ENCODE measurements around the gene CORO6.

Gene CORO6

DNA sequence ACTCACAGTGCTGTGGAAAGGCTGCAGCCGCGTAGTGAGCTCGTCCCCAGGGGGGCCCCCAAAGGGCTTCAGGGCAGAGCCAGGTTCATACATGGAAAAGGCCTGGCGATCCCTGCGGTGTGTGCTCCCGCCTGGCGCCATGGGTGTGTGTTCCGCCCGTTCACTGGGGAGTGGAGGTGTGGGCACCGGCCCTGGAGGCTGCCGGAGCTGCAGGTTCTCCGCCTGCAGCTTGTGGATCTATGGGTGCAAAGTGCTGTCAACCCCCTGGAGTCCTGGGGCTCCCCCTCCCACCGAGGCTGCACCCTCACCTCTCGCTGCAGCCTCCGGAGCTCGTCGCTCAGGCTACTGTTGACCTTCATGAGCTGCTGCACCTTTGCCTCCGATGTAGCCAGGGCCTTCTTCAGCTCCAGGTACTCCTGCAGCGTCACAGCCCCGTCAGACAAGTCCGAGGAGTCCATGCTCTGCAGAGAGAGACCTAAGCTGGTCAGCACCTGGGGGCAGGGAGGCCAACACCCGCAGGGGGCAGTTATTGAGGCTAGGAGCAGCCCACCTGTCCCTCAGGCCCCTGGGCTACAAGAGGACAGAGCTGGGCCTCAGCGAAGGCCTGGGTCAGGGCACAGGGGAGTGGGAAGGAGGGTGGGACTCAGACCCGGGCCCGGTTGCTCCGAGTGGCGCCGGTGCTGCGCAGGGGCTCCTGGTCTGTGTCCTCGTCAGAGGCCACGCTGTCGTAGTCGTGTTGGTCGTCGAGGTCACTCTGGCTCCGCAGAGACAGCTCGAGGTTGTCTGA lies 46.3 kb downstream of the CORO6 start:
- no peak for DNase-seq

DNA sequence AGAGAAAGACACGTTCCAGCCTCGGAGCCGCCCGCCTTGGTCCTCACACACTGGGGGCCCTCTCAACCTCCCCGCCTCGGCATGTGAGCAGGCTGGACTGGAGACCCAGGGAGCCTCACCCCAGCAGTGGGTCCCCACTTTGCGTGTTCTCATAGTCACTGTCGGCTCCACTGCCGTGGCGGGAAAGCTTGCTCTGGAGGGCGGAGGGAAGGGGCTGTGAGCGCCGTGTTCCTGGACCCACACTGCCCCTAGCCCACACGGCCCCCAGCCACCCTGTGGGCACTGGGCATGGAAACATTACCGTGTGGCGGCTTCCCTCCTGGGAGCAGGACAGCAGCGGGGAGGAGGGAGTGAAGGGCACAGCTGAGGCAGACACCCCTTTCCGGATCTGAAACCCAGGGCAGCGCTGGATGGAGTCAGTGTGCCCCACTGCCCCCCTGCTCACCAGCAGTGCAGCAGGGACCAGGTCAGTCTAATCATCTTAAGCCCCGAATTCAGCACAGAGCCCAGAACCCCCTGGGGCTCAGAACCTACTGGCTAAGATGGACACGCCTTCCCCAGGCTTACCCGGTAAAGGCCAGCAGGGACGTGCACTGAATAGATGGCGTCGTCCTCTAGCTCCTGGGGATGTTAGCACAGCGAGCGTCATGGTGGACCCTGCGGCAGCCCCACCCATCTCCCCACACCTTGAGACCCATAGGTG lies 47.0 kb downstream of the CORO6 start:
- no peak for DNase-seq

DNA sequence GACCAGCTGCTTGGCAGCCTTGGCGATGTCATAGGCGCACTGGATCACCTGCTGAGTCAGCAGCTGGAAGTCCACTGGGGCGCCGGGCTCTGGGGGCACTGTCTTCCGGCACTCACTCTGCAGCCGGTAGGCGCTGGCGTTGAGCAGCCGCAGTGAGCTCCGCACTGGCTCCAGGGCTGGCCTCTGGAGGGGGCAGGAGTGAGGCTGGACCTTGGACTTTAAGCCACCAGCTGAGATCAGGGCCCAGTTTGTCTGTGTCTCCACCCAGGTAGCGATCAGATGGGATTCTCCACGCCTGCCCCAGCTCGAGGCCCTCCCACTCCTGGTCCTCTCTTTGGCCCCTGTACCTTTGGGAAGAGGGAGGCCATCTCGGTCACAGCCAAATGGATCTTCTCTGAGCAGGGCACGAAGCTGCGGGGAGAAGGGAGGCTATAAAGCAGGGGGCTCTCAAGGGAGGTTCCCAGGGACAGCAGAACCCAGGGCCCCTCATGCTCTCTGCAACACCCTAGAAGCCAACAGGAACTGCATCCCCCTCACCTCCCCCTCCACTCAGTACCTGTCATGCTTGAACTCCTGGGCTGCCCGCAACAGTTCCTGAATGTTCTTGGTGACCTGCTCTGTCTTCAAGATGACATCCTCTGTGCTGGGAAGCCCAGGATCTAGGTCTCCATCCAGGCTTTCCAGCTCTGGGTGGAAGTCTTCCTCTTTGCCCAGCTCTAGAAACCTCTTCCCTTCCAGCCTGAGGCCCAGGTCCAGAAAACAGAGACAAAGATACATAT lies 47.8 kb downstream of the CORO6 start:
- no peak for DNase-seq

DNA sequence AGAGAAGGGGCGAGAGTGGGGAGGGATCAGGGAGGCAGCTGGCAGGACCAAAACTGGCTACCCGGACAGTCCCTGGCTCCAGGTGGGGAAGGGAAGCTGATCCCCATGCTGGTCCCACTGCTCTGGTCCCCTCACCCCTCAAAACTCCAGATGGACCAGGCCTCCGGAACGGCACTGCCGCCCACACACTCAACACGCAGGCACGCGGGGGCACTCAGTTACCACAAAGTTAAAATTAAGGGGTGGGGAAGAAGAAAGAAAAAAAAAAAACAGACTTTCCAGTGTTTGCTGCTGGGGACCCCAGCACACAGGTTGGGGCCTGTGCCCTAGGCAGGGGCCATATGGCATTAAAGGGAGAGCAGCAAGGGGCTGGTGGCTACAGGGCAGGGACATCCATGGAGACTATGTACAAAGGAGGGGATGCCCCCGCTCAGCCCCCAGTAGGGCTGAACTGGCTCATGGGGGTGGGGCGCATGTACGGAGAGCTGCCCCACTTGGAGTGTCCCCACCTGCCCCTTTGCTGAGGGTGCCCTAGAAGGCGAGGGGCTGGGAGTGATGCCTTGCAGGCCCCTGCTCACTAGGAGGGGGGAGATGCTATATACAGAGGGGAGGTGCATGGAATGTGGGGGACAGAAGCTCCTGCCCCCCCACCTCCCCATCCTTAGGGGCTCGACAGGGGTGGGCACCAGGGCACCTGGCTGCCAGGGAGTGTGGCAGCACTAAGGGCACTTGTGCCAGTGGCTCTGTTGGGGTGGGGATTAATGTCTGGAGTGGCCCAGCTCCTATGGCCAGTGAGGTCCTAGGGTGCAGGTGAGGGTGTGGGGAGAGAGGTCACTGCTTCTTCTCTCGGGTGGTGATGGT lies 48.6 kb downstream of the CORO6 start:
- DNase-seq: no peak

DNA sequence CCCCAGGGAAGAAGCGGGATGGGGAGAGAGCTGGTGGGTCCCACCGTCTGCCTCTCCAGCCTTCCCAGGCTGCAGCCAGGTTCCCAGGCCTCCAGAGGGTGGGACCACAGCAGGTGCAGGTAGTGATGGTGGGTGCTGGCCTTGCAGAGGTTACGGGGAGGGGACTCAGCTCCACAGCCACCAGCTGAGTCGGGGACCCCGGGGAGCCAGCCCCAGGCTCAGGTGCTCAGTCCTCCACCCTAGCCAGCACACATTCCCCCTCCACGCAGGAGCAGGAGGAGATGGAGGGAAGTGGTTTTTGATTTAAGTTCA lies 49.2 kb downstream of the CORO6 start:
- no peak for DNase-seq

DNA sequence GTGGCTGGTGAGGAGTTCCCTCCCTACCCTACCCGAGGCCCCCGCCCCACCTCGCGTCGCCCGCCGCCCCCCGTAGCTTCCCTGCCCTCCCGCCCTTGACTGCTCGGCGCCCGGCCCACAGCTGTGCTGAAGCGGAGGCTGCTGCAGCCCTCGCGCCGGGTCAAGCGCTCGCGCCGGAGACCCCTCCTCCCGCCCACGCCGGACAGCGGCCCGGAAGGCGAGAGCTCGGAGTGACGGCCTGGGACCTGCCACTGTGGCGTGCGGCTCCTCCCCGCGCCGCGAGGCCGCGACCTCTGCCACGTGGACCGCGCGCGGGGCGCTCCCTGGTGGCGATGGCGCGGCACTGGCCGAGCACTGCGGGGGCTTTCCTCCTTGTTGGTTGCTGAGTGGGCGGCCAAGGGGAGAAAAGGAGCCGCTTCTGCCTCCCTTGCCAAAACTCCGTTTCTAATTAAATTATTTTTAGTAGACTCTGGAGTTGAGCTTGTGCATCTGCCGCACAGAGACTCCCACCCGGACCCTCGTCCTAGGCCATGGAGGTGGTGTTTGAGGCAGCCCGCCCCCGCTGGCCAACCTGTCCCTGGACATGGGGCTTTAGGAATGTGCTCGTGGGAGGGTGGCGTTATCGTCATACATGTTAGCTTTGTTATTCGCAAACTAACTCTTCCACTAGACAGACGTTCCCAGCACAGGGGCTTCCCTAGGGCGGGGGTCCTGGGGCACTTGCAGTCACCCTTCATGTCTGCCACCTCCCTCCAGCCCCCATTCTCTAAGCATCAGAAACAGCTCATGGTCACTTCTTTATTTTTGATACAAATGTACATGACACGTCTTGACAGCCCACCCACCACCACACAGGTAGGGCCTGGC lies 49.8 kb downstream of the CORO6 start:
- DNase-seq: peak; percentile 36

DNA sequence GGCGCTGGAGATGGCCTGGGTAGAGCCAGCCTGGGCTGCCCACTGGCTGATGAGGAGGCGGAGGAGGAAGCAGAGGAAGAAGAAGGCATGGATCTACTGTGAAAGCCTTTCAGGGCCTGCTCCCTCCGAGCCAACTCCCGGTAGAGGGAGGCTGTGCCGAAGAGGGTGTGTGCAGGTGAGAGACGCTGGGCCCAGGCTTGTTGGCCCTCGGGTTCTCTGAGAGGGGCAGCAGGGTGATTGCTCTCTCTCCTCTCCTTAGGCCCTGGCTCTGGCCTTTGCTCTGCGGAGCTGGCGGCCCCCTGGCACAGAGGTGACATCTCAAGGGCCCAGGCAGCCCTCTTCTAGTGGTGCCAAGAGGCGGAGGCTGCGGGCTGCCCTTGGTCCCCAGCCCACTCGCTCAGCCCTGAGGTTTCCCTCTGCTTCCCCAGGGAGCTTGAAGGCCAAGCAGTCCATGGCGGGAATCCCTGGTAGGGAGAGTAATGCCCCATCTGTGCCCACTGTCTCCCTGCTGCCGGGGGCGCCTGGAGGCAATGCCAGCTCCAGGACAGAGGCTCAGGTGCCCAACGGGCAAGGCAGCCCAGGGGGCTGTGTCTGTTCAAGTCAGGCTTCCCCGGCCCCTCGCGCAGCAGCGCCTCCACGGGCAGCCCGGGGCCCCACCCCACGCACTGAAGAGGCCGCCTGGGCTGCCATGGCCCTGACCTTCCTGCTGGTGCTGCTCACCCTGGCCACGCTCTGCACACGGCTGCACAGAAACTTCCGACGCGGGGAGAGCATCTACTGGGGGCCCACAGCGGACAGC lies 50.6 kb downstream of the CORO6 start:
- no peak for DNase-seq

DNA sequence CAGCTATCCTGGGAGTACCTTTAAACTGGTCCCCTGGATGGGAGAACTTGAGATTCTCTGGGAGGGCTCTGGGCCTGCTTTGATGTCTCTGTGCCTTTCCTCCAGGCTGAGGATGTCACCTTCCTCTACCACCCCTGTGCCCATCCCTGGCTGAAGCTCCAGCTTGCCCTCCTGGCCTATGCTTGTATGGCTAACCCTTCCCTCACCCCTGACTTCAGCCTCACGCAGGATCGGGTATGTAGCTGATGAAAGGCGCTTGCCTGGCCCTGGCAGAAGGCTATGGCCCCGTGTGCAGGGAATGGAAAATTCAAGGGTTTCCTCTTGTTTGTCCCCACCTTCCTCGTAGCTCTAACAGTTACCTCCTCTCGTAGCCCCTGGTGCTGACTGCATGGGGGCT lies 51.2 kb downstream of the CORO6 start:
- DNase-seq: no peak

DNA sequence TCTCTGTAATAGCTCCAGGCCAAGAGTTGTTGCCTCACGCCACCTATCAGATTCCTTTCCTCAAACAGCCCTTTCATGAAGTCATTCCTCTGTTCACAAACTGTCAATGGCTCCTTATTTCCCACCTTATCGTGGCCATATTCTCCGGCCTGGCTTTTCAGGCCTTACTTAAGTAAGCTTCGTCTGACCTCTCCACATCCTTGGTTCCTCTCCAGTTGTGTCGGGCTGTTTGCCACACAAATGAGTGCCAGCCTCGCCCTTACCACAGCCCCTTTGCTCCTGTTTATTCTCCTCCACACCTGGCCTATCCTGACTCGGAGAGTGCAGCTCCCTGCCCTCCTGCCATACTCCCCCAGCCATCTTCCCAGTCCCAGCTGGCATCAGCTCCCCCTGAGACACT lies 52.2 kb downstream of the CORO6 start:
- DNase-seq: no peak

DNA sequence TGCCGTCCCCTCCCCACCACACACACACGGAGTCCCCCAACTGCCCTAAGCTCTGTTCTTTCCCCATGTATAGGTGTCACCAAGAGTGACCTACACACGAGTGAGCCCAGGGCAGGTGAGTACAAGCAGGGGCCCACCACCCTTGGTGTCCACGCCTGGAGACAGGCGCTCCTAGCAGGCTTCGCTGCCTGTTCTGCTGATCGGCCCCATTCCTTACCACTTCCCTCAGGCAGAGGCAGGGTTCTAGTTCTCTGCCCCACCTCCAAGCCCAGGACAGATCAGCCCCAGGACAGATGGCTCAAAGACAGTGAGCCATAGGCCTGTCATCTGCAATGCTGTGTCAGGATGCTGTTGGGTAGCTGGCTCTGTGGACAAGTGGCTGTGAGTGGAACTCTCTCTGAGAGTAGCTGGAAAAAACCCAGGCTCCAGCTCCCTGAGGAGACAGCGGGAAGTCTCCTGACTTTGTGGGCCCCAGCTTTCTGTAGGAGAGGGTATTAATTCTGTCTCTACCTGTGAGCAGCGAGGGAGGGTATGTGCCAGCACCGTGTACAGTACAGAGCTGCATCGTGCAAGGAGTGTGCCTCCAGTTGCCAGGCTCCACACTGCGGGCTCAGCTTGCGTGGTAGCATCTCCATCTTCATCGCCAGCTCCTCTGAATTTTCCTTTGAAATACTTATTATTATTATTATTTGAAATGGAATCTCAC lies 53.3 kb downstream of the CORO6 start:
- DNase-seq: no peak

DNA sequence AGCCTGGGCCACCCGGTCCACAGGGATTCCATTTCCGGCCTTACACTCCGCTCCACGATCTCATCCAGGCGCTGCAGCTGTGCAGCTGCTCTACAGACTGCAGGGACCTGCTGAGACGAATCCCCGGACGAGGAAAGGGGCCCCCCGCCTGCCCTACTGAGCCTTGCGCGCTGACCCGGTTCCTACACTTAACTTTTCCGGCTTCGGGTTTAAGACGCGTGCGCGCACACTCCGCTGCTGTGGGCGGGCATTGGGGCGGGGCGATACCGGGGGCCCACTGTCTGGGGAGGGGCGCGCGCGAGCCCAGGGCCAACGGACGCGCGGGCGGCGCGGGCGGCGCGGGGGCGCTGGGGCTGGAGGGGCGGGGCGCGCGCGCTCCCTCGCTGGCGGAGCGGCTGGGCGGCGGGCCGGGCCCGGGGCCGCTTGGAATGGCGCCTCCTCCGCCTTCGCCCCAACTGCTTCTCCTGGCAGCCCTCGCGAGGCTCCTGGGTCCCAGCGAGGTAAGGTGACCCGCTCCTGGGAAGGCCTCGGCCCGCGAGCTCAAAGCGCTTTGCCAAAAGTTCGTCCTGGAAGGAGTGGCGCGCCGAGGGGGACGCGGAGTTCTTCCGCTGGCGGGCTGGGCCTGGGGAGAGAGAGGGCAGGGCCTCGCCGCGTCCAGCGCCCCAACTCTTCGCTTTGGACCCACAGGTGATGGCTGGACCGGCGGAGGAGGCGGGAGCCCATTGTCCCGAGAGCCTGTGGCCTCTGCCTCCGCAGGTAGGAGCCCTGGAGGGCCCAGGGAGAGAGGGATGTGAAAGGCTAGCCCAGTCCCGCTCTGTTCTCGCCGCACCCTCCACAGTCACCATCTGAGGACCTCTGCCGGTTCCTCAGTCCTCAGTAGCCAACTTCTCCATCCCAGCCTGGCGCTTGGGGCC lies 54.1 kb downstream of the CORO6 start, which contains the start of gene TP53I13:
TSS of gene TP53I13 (plus strand) at position 371 of the 914 bp plus-strand sequence. CDS start at position 429, 58 bp downstream.
- peak; percentile 85 for DNase-seq

DNA sequence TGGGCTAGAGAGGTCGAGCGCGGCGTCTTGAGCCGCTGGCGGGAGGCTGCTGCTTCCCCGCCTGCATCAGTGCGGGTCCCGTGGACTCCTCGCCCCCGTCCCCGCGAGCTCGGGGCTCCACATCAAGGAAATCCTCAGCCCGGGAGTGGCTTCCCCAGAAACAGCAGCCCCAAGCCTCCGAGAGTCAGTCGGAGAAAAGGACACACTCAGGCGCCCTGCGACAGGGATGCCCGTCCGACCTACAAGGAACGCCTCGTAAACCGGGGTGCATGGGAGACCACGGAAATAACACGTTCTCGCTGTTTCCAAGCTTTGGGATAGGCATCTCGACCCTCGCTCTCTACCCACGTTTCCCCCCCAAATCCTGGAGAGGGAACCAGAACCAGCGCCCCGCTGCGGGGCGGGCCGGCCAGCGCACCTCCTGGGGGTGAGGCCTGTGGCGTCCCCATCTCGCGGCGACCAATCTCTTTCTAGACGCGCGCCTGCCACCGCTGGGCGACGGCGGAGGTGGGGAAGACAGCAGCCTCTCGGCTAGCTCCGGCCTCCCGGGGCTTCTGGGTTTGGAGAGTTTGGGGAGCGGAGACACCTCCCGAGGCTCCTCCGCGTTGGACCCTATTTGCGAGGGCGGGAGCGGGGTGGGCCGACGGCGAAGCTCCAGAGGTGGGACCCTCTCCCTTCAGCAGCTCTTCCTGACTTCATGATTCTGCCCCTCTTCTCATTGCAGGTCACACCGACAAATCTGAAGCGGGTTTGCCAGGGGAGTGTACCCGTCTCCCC lies 55.0 kb downstream of the CORO6 start:
- peak; percentile 64 for DNase-seq

DNA sequence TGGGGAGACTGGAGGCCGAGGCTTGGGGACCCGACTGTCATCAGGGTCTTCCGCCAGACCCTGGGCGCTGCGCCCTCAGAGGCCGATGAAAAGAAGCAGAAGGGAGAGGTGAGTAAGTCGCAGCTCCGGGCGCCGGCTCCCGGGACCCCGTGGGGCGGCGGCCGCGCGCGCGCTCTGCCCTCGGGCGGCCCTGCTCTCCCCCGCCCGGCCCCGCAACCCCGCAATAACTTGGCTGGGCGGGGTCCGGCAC lies 55.5 kb downstream of the CORO6 start:
- no peak for DNase-seq

DNA sequence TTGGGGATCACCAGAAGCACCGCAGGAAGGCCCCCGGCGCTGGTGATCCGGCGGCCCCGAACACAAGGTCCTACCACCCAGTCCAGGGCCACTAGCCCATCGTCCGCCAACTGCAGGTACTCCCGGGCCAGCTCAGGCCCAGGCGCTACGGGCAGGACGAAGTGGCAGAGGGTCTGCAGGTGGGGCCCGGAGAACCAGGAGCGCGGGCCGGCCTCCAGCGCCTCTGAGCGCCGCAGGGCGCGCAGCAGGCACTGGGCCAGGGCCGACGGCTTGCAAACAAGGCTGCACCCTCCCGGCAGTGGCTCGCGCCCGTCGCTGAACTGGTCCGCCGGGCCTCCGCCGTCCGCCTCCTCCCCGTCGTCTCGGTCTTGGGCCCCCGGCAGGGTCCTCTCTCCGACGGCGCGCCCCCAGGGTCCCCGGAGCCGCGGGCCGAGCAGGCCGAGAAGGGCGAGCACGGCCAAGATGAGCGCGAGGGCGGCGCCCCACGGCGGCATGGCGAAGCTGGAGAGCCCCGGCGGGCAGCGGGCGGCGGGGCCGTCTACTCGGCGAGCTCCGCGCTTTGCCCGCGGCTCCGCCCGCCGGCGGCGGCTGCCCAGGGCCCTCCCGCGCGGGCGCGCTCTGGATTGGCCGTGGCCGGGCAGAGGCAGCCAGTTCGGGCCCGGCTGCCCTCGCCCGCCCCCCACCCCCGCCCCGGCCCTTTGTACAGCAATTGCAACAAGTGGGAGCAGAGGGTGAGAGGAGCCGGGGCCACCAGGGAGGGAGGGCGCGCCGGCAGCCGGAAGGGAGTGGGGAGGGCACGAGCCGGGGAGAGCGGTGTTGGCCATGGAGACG lies 56.0 kb downstream of the CORO6 start, which contains the start of gene ABHD15:
TSS of gene ABHD15 (minus strand) at position 565 of the 831 bp plus-strand sequence. CDS start at position 494, 71 bp downstream.
- peak; percentile 41 for DNase-seq

DNA sequence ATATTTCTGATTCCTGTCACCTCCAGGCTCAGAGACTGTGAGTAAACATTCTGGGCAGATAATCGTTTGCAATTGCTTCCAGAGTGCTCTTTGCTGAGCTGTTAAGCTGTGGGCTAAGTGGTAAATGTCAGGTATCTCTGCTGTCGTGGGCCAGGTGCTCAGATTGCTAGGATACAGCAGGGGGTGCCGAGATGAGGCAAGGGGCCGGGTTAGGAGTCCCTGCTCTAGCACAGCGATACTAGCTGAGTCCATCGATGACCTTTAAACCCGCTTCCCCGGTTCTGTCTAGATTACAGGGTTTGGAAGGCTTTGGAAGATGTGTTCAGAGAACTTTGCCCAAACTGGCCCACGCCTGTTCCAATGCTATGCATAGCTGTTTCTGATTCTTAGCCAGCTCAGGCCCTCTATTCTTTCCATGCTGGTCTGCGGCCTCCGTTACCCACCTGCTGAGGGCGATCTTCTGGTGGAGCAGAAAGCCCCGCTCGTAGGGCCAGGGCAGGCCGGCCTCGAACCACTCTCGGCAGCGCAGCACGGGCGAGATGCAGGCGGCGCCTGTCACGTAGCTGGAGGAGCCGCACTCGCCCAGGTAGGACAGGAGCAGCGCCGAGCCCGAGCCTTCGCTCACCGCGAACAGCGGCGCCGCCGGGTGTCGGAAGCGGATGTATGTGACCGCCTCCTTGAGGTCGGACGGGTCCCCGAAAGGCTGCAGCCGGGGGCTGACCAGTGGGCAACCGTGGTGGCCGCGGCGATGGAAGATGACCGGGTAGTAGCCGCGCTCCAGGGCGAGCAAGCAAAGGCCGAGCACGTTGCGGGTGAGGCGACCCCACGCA lies 56.9 kb downstream of the CORO6 start:
- peak; percentile 46 for DNase-seq

All from T-helper 9 cell (primary cell).